SIG-M5 treated with dmso at 0.1 percent for 504 hours (cell line): ENCODE results near the gene SMPDL3B.

ENCODE experiments used
- DNase-seq: peaks from one replicate; lab custom pipeline; 2025; ENCODE audit not compliant: unreplicated experiment; lab: John Stamatoyannopoulos, UW

Gene SMPDL3B

DNA sequence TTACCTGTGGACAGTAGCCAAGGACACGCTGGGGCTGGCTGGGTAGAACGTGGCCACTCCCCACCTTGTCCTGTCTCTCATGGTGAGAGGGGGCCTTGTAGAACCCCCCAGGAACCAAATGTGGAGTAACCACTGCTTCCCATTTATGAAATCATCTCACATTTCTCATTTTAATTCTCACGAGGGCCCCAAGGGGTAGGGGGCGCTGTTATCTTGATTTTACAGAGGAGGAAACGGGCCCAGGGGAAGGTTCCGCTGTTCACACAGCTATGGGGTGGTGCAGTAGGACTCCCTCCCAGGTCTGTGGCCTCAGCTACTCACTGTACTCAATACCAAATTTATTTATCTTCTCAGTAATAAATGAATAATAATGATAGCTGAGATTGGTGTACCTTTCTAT, 5.5 kb downstream of the SMPDL3B start:
- peak; percentile 70 for DNase-seq

GRCh38 chr1:27940870-27941560, 6.2 kb downstream of the SMPDL3B start:
- no peak for DNase-seq

DNA sequence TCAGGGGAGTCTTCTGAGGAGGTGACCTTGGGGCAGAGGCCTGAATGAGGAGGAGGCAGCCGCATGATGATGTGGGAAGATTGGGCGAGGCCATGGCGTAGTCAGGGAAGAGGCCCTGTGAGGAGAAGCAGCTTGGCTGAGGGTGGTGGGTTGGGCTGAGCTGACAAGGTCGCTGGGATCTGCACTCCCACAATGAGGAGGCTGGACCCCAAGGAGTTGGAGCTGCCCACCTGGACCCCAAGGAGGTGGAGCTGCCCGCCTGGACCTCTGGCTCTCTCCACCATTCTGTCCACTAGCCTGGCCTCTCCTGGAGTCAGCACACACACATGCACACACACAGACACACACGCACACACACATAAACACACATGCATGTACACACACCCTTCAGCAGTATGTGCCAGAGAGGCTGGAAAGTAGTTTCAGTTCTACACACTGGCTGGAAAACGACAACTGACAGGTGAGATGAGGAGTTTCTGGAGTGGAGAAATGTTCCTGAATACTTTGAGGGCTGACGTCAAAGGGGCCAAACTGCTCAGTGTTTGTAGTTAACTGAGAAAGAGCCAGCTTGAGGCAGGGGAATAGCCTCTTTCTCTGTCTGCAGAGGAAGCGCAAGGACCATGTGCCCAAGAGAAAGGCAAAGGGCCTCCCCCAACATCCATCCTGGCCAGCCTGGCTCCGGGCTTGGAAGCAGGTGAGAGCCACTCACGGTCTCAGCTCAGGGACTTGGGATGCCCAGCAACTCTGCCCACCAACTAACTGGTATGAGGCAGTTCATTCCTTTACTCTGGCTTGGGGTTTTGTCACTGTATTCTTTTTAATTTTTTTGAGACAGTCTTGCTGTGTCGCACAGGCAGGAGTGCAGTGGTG, 7.1 kb downstream of the SMPDL3B start:
- DNase-seq = no peak

GRCh38 chr1:27945020-27945419, 10.2 kb downstream of the SMPDL3B start:
- DNase-seq = no peak

- no peak for DNase-seq
These were observed 14.2 kb downstream of the SMPDL3B start for GRCh38 chr1:27949027-27949426.

GRCh38 chr1:27951396-27951795, 16.6 kb downstream of the SMPDL3B start:
- DNase-seq = no peak

DNA sequence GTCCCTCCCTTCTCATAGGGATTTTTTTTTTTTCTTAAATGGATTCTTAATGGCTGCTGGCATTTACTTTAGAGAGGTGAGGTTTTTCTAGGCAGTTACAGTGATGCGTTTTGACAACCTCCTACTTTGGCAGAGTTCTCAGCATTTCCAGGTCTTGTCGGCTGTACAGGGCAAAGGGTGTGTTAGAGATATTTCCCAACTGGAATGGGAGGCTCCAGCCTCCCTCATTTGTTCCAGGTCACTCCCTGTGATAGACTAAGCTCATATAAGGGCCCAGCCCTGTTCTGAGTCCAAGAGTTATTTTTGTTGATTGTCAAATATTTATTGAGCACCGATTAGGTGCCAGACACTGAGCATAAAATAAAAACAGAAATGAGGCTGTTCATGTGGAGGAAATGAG, 17.3 kb downstream of the SMPDL3B start:
- no peak for DNase-seq

GRCh38 chr1:27954186-27954585, 19.4 kb downstream of the SMPDL3B start:
- DNase-seq = no peak

DNA sequence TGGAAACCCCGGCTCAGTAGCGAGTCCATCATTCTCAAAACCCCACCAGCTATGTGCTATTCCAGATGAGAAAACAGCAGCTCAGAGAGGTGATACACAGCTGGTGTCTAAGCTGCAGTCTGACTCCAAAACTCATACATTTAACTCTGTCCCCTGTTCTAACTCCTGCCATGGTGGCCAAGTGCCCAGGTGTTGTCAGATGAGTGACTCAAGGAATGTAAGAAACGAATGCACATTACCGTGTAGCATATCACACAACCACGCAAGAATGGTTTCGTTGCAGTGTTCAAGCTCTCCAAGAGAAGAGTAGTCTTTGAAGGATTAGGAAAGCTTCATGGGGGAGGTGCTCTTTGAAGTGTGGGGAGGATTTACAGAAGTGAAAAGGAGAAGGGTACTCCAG, 20.3 kb downstream of the SMPDL3B start:
- DNase-seq = no peak

GRCh38 chr1:27956761-27957160, 22.0 kb downstream of the SMPDL3B start:
- no peak for DNase-seq

DNA sequence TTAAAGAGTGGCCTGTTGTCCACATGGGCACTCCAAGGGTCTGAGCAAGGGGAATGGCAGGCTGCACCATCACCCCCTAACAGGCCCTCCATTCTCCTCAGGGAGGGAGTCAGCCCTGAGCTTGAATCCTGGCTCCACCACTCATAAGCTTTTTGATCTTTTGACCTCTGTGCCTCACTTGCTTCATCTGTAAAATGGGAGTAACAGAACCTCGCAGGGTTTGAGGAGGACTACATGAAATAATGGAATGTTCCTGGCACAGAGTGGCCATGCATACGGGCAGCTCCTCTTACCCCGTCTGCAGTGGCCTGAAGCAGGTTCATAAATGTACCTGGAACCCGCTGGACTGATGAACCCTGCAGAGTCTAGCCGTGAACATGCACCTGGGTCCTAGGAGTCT, 22.9 kb downstream of the SMPDL3B start:
- no peak for DNase-seq

- DNase-seq = no peak
These were observed 23.7 kb downstream of the SMPDL3B start for GRCh38 chr1:27958513-27958912.

GRCh38 chr1:27959792-27960603, 25.2 kb downstream of the SMPDL3B start, which contains the start of gene XKR8:
Gene XKR8 (plus strand): TSS chr1:27959973. CDS start chr1:27960070, 97 bp downstream.
- DNase-seq = no peak

DNA sequence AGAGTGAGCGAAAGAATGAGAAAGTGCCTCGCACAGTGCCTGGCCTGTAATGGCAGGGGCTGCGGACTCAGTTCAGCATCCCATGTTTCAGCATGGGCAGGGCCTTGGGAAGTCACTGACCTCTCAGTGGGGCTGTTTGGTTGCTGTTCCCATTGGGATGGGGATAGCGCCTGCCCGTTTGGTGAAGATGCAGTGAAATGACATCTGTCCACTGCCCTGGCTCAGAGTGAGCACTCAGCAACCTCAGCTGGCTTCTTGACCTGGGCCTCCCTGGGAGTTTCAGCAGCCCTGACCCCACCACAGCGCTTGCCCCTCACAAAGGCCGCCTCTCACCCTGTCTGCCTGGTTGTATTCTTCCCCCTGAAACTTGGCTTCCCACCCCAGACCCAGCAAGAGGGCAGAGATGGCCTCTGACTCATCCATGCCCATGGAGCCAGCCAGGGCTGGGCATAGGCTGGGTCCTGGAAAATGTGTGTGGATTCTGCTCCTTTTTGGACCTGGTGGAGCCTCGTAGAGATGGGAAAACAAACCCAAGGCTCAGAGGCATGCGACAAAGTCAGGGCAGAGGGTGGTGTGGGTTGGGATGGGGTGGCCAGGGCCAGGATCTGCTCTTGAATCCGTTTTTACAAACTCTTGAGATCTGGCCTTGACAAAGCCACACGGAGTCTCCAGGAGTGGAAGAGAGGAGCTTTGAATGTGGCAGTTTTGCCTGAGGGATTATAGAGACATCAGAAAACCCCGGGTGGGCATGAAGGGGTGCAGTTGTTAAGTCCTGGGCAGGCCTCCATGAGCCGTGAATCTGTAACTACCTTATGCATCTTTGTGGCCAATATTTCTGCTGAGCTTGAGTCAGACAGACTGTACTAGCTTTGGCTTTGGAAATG, 26.2 kb downstream of the SMPDL3B start:
- DNase-seq = no peak

DNA sequence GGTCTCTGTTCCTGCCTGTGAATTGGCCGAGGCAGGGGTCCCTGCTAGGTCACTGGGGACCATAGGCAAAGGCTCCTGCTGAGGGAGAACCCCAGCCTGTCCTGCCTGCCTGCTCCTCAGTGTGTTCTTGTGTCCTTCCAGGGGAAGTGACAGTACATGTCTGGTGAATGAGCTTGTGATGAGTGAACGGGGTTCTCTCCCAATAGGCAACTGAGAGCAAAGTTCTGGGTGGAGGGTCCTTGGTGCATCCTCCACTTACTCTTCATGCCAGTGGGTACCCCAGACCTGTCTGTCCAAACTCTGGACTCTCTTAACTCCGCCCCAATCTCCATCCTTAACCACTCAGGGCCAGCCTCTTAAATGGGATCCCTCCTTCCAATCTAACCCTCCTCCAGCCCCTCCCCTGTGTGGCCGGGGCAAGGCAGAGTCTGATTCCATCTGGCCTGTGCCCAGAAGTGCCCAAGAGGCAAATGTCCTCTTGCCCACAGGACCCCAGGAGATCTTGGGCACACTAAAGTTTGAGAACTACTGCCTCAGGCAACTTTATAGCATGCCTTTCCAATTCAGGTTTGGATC, 26.9 kb downstream of the SMPDL3B start:
- DNase-seq = no peak

GRCh38 chr1:27963393-27963792, 28.6 kb downstream of the SMPDL3B start:
- DNase-seq = no peak

DNA sequence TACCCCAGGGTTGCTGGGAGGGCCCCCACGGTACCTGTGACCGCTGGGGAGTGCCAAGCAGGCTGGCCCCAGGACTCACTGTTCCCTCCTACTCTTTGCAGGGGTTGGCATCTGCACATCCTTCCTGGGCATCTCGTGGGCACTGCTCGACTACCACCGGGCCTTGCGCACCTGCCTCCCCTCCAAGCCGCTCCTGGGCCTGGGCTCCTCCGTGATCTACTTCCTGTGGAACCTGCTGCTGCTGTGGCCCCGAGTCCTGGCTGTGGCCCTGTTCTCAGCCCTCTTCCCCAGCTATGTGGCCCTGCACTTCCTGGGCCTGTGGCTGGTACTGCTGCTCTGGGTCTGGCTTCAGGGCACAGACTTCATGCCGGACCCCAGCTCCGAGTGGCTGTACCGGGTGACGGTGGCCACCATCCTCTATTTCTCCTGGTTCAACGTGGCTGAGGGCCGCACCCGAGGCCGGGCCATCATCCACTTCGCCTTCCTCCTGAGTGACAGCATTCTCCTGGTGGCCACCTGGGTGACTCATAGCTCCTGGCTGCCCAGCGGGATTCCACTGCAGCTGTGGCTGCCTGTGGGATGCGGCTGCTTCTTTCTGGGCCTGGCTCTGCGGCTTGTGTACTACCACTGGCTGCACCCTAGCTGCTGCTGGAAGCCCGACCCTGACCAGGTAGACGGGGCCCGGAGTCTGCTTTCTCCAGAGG, 31.8 kb downstream of the SMPDL3B start:
- DNase-seq = no peak

GRCh38 chr1:27967106-27967883, 32.5 kb downstream of the SMPDL3B start:
- DNase-seq = no peak
